Activated CD8-positive, alpha-beta T cell treated with anti-CD3 and anti-CD28 coated beads, Interleukin-2, amount 10 ng/mL, durations not matched to agents 7 days and 5 days (primary cell): ENCODE data around the gene TEX2. TPM values are rescaled to one million over a fixed set of nuclear protein-coding genes. Genes with fewer than 3 reads are reported as not detected.

ENCODE experiments used
- ATAC-seq: fragments of 150-1000 bp; cut with Tn5 transposase; one replicate; pipeline ENCODE4 v1.10.0; 2021; ENCODE audit warnings: moderate library complexity
- CTCF ChIA-PET: fragments of 350-600 bp; sonication (Branson Sonifier 250); formaldehyde crosslinking; loops from one replicate; lab custom pipeline; 2021; ENCODE audit warnings: antibody characterized with exemption; lab: Charles Lee
- POLR2A ChIA-PET: fragments of 350-600 bp; sonication (Branson Sonifier 250); formaldehyde crosslinking; loops from one replicate; lab custom pipeline; 2021; ENCODE audit warnings: antibody characterized with exemption; lab: Charles Lee
- DNase-seq: peaks from one replicate; pipeline ENCODE4 v3.0.0-alpha.2; 2020
- H3K27ac Mint-ChIP-seq: one replicate; pipeline ENCODE4 v1.8.0; 2021; ENCODE audit warnings: mild to moderate bottlenecking, mixed read lengths
- H3K27me3 Mint-ChIP-seq: one replicate; pipeline ENCODE4 v1.8.0; 2021; ENCODE audit warnings: low read depth, mixed read lengths
- H3K36me3 Mint-ChIP-seq: one replicate; pipeline ENCODE4 v1.8.0; 2021; ENCODE audit warnings: low read depth, mixed read lengths
- H3K4me1 Mint-ChIP-seq: one replicate; pipeline ENCODE4 v1.8.0; 2021; ENCODE audit warnings: low read depth, mixed read lengths
- H3K4me3 Mint-ChIP-seq: one replicate; pipeline ENCODE4 v1.8.0; 2021; ENCODE audit warnings: mild to moderate bottlenecking, mixed read lengths
- H3K9me3 Mint-ChIP-seq: one replicate; pipeline ENCODE4 v1.8.0; 2022; ENCODE audit warnings: mixed read lengths; ENCODE audit not compliant: insufficient read depth
- total RNA-seq, 2 experiments: library from RNA; stranded (reverse); gene quantifications; one replicate each; pipeline ENCODE4 v1.2.3, GENCODE V29; 2021

TEX2 gene
- total RNA-seq, 2 experiments from 2014 or later = 16.1 to 16.2 TPM

- Mint-ChIP-seq H3K4me1 (no peaks in the 10 kb centered on the region), H3K4me3 (no peak overlapping the region), H3K9me3 (no peaks in the 10 kb centered on the region), H3K27ac (no peak overlapping the region), H3K27me3 (no peaks in the 10 kb centered on the region), H3K36me3 (peaks cover 28% of the 10 kb centered on the region)
- no peak for ATAC-seq
- CTCF ChIA-PET = interaction anchor here (0.7 to 1.4 kb wide), 3 partner anchors 20 to 127 kb away, joined by 3 to 6 read pairs (median 4); no protein-coding TSS in a partner anchor
- DNase-seq = no peak
- POLR2A ChIA-PET = interaction anchor here (4.2 kb wide), 1 partner anchor 8 kb away, joined by 16 read pairs; no protein-coding TSS in a partner anchor
These were observed 108.8 kb downstream of the TEX2 start for GRCh38 chr17:64154313-64154695.

GRCh38 chr17:64153565-64154312, 109.3 kb downstream of the TEX2 start:
- H3K4me1 Mint-ChIP-seq = no peaks in the 10 kb centered on the region
- no peak overlapping the region for H3K4me3 Mint-ChIP-seq
- ChIA-PET CTCF (interaction anchor here (0.7 to 1.4 kb wide), 4 partner anchors 15 to 128 kb away, joined by 3 to 6 read pairs (median 4); no protein-coding TSS in a partner anchor), POLR2A (interaction anchor here (4.2 kb wide), 1 partner anchor 7 kb away, joined by 16 read pairs; no protein-coding TSS in a partner anchor)
- no peak overlapping the region for H3K27ac Mint-ChIP-seq
- no peak for ATAC-seq
- peaks cover 33% of the 10 kb centered on the region for H3K36me3 Mint-ChIP-seq
- H3K27me3 Mint-ChIP-seq = no peaks in the 10 kb centered on the region
- DNase-seq = no peak
- no peaks in the 10 kb centered on the region for H3K9me3 Mint-ChIP-seq

GRCh38 chr17:64152428-64153125, 110.5 kb downstream of the TEX2 start:
- ChIA-PET CTCF (interaction anchor here (1.5 kb wide), 1 partner anchor 19 kb away, joined by 6 read pairs; no protein-coding TSS in a partner anchor), POLR2A (no interaction called here)
- H3K4me3 Mint-ChIP-seq = no peak overlapping the region
- H3K9me3 Mint-ChIP-seq = no peaks in the 10 kb centered on the region
- ATAC-seq (no peak), DNase-seq (no peak)
- no peak overlapping the region for H3K27ac Mint-ChIP-seq
- H3K36me3 Mint-ChIP-seq = peaks cover 42% of the 10 kb centered on the region
- H3K4me1 Mint-ChIP-seq = peaks cover 6% of the 10 kb centered on the region
- no peaks in the 10 kb centered on the region for H3K27me3 Mint-ChIP-seq

GRCh38 chr17:64151016-64151368, 112.1 kb downstream of the TEX2 start:
- no peak for DNase-seq

GRCh38 chr17:64150237-64151015, 112.6 kb downstream of the TEX2 start:
- Mint-ChIP-seq H3K36me3 (peaks cover 55% of the 10 kb centered on the region), H3K9me3 (no peaks in the 10 kb centered on the region), H3K4me3 (no peak overlapping the region), H3K27me3 (no peaks in the 10 kb centered on the region), H3K27ac (peak overlapping the region; percentile 26), H3K4me1 (peaks cover 16% of the 10 kb centered on the region)
- ATAC-seq (no peak), DNase-seq (no peak)
- POLR2A ChIA-PET = interaction anchor here (0.8 kb wide), 1 partner anchor 13 kb away, joined by 3 read pairs; no protein-coding TSS in a partner anchor
- CTCF ChIA-PET = interaction anchor here (1.1 to 8.8 kb wide), 6 partner anchors 18 to 140 kb away, joined by 3 to 78 read pairs (median 15); partner anchors contain the start of gene ERN1

More at GRCh38 chr17:64151016-64151368, 112.1 kb downstream of the TEX2 start:
- no peak for ATAC-seq
- no peak overlapping the region for H3K4me3 Mint-ChIP-seq
- ChIA-PET POLR2A (no interaction called here), CTCF (interaction anchor here (1.3 to 3.2 kb wide), 2 partner anchors 113 to 140 kb away, joined by 3 to 16 read pairs; no protein-coding TSS in a partner anchor)
- H3K4me1 Mint-ChIP-seq = peaks cover 16% of the 10 kb centered on the region
- H3K27me3 Mint-ChIP-seq = no peaks in the 10 kb centered on the region
- H3K27ac Mint-ChIP-seq = no peak overlapping the region
- peaks cover 55% of the 10 kb centered on the region for H3K36me3 Mint-ChIP-seq
- no peaks in the 10 kb centered on the region for H3K9me3 Mint-ChIP-seq

GRCh38 chr17:64149196-64149595, 113.9 kb downstream of the TEX2 start:
- no peak for DNase-seq
- POLR2A ChIA-PET = interaction anchor here (0.8 kb wide), 1 partner anchor 14 kb away, joined by 3 read pairs; no protein-coding TSS in a partner anchor
- H3K36me3 Mint-ChIP-seq = peaks cover 53% of the 10 kb centered on the region
- H3K27me3 Mint-ChIP-seq = no peaks in the 10 kb centered on the region
- CTCF ChIA-PET = interaction anchor here (1.1 to 8.8 kb wide), 9 partner anchors 17 to 261 kb away, joined by 3 to 78 read pairs (median 6); partner anchors contain the start of genes ERN1 and TEX2
- ATAC-seq = no peak
- H3K27ac Mint-ChIP-seq = no peak overlapping the region
- H3K4me1 Mint-ChIP-seq = peaks cover 24% of the 10 kb centered on the region
- no peak overlapping the region for H3K4me3 Mint-ChIP-seq
- H3K9me3 Mint-ChIP-seq = no peaks in the 10 kb centered on the region

- Mint-ChIP-seq H3K27ac (no peak overlapping the region), H3K9me3 (no peaks in the 10 kb centered on the region), H3K36me3 (peaks cover 53% of the 10 kb centered on the region), H3K4me1 (peaks cover 26% of the 10 kb centered on the region), H3K27me3 (no peaks in the 10 kb centered on the region), H3K4me3 (no peak overlapping the region)
- DNase-seq (no peak), ATAC-seq (no peak)
- ChIA-PET CTCF (interaction anchor here (1.1 to 8.8 kb wide), 10 partner anchors 16 to 260 kb away, joined by 3 to 78 read pairs (median 5); partner anchors contain the start of genes ERN1, GH1 and TEX2), POLR2A (interaction anchor here (0.7 to 1.4 kb wide), 2 partner anchors 126 to 446 kb away, joined by 3 read pairs; no protein-coding TSS in a partner anchor)
These were observed 114.4 kb downstream of the TEX2 start for GRCh38 chr17:64148699-64149098.

GRCh38 chr17:64148017-64148631, 114.9 kb downstream of the TEX2 start:
- POLR2A ChIA-PET = interaction anchor here (0.7 to 3.2 kb wide), 3 partner anchors 18 to 445 kb away, joined by 3 to 27 read pairs (median 3); partner anchors contain the start of gene ERN1
- ATAC-seq (no peak), DNase-seq (no peak)
- Mint-ChIP-seq H3K4me3 (peak overlapping the region; percentile 13), H3K4me1 (peaks cover 26% of the 10 kb centered on the region), H3K9me3 (no peaks in the 10 kb centered on the region), H3K27ac (peak overlapping the region; percentile 61), H3K27me3 (no peaks in the 10 kb centered on the region), H3K36me3 (peaks cover 50% of the 10 kb centered on the region)
- CTCF ChIA-PET = interaction anchor here (1.1 to 8.8 kb wide), 9 partner anchors 16 to 260 kb away, joined by 3 to 78 read pairs (median 6); partner anchors contain the start of genes ERN1, GH1 and TEX2

- Mint-ChIP-seq H3K4me1 (peaks cover 26% of the 10 kb centered on the region), H3K9me3 (no peaks in the 10 kb centered on the region), H3K27ac (no peak overlapping the region), H3K4me3 (no peak overlapping the region), H3K27me3 (no peaks in the 10 kb centered on the region), H3K36me3 (peaks cover 43% of the 10 kb centered on the region)
- DNase-seq (no peak), ATAC-seq (no peak)
- CTCF ChIA-PET = interaction anchor here (1.0 to 8.8 kb wide), 7 partner anchors 15 to 259 kb away, joined by 3 to 78 read pairs (median 13); partner anchors contain the start of genes ERN1 and GH1
- POLR2A ChIA-PET = interaction anchor here (1.1 to 3.2 kb wide), 6 partner anchors 8 to 360 kb away, joined by 3 to 27 read pairs (median 10); partner anchors contain the start of genes CEP95, ERN1 and TEX2
These were observed 115.7 kb downstream of the TEX2 start for GRCh38 chr17:64147110-64148016.
